NCI-H2171 (cell line): ENCODE data around the gene ZNF850.

ENCODE experiments used
- DNase-seq: peaks from one replicate; lab custom pipeline; 2025; lab: John Stamatoyannopoulos, UW

The ZNF850 gene

DNA sequence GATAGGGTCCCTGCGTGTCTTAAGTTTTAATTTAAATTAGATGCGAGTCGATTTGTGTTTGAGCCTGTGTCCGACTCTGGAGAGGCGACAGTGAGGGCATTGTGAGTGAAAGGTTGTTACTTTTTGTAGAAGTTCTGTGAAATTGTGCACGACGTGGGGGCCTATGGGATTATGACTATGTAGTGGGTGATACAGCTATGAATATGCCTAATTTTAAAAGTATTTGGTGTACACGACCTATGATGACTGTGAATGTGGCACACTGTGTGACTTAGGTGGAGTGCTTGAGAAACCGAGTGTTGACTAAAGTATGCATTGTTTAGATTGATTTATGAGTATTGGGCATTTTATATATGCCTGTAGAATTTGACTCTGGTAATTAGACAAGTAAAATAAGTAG, 84.5 kb downstream of the ZNF850 start:
- no peak for DNase-seq

DNA sequence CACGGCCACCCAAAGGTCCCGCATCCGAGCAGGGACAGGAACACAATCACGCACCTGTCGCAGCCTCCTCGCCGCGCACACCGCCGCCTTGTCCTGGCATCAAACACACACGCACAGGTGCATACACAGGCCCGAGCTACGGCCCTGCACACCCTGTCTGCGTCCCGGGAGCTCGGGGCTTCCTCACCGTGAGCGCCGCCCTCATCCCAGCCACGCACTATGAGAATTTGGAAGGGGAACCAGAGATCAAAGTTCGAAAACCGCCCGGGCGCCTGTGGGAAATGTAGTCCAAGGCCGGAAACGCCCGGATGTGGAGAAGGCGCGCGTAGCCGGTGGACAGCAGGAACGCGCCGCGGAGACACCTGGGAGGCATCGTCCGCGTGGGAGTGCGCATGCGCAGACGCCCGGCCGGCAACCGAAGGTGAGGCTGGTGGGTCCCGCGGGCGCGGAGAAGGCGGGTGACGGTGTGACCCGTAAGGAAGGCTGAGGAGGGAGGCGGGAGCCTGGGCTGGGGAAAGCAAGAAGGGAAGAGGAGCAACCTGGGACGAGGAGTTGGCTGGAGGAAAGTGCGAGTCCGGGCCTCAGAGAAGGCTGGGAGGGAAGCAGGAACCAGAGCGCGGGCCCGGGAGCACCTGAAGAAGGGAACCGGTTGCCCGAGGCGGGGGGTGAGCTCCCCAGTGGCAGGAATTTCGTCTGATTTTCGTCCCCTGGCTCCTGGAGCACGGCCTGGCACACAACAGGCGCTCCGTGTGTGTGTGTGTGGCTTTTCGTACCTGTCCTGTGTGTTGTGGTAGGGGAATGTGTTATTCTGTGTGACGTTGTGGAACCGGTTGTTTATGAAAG, 85.2 kb downstream of the ZNF850 start, which contains the start of gene ZNF567:
Gene ZNF567 (plus strand): TSS at position 399 of the 843 bp plus-strand sequence. CDS start 7,256 bp downstream, outside the sequence.
- peak; percentile 97 for DNase-seq

DNA sequence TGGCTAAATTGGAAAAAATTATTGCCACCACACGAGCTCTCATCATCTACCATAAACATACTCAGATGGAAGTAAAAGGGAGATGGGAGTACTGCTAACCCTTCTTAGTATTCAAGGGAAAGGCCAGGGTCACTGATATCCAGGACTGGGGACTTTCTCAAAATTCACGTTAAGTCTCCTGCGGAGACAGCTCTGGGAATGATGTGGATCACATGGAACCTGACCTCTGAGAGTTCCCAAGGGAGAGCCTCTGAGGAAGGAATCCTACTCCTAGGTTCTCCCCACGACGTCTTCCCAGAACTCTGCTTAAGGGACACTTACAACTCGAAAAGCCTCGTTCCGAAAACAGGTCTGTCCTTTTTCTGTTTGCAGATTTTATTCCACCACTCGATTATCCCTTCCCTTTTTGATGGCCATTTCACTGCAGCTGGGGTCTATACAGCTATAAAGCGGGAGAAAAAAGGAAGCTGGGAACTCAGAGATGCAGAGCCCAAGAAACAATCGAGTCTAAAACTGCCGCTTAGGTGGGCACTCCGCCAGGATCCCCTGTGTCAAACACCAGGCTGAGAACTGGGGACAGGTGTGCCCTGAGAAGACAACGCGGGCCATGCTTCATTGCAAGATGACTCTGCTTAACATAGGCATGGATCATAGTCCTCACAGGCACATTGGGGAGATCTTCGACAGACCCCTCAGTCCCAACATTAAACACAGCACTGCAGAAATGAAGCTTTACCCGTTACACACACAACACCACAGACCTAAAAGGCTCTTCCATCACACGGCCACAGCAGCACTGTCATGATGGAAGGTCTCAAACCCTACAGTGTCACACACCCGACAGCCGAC, 86.0 kb downstream of the ZNF850 start:
- DNase-seq, result peak; percentile 24

DNA sequence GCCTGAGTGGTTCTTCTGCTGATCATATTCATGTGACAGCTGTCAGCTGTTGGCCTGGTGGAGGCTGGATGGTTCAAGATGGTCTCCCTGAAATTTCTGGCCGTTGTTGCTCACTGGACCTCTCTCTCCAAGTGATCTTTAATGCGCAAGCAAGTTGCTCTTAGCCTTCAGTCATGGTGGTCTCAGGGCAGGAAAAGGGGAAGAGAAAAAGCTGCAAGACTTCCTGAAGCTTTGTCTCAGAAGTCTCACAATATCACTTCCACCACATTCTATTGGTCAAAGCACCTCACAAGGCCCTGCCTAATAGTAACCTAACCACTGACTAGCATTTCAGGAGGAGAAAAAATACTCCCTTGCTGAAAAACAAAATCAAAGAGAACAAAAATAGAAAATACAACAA, 86.8 kb downstream of the ZNF850 start:
- no peak for DNase-seq

DNA sequence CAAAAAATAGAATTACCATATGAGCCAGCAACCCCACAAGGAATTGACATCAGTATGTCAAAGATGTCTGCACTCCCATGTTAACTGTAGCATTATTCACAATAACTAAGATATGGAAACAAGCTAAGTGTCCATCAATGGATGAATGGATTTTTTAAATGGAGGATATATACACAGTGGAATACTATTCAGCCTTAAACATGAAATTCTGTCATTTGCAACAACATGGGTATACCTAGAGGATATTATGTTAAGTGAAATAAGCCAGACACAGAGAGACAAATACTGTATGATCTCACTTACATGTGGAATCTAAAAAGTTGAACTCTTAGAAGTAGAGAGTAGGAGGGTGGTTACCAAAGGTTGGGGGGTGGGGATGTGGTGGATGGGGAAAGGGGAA, 93.2 kb downstream of the ZNF850 start:
- DNase-seq, result no peak

DNA sequence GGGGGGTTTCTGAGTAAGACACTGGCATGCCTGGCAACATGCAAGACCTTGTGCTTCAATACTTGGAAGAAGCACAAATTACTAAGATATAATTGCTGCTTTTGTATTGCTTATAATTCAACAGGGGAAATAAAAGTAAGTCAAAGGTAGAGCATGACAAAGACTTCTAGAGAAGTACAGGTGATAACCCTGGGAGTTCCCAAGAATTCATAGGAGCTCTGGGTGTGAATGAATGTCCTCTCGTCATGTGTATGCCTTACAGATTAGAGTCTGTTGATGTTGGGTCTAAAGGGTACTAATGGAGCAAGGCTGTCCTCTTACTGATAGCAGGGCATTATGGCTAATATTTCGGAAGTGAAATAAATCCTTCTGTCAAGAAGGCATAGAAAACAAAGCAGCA, 98.4 kb downstream of the ZNF850 start:
- no peak for DNase-seq

DNA sequence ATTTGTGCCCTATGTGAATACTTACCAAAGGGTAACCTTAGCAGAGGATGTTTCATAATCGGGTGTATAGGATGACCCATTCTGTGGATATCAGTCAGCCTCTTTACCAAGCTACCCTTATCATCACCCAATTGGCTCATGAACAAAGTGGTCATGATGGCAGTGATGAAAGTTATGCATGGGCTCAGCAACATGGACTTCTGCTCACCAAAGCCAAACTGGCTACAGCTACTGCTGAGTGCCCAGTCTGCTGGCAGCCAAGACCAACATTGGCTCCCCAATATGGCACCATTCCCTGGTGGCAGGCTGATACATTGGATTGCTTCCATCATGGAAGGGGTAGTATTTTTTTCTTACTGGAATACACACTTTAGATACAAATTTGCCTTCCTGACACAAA, 100.2 kb downstream of the ZNF850 start:
- no peak for DNase-seq

DNA sequence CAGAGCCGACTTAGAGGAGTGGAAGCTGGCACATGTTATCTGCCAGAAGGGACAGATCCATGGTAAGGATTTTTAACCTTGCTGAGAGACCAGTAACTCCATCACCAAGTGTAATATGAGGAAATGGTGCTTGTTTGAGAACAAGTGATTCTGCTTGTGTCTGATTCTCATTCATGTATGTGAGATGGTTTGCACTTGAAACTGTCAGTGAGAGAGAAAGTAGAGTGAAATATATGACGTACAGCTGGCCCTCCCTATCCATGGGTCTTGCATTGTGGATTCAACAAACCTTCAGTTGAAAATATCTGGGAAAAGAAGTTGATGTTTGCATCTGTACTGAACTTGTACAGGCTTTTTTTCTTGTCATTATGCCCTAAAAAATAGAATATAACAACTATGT, 104.0 kb downstream of the ZNF850 start:
- DNase-seq, result no peak

DNA sequence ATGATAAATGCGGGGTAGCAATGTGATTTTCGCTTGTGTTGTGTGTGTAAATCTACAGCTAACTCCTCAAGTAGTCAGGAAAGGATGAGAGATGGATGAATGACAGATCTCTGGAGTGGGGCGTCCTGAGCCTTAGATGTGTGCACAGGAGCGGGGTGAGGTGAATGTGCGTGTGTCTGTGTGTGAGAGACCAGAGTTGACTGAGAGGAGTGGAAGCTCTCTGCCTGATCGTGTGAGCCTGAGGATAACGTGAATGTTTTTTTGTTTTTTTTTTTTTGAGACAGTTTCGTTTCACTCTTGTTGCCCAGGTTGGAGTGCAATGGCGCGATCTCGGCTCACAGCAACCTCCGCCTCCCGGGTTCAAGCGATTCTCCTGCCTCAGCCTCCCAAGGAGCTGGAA, 106.8 kb downstream of the ZNF850 start:
- DNase-seq, result no peak
